Panc1 (cell line): ENCODE data around the gene EHD2. TPM values are rescaled to one million over a fixed set of nuclear protein-coding genes. Genes with fewer than 3 reads are reported as not detected.
"Not testable (repeated sequence)": the region's sequence is repeated elsewhere in the genome, so short reads cannot be mapped to it uniquely, and the experiment has no call there.

ENCODE experiments used
- ATAC-seq: fragments of 200-7000 bp; cut with Tn5 transposase; 2 replicates; pipeline ENCODE4 v1.9.1; 2020; ENCODE audit warnings: mild to moderate bottlenecking, moderate library complexity
- BruUV-seq: library from RNA; stranded (reverse); fragments of 400-500 nt; replicated peaks from 2 replicates; lab custom pipeline; 2021; lab: Mats Ljungman, UMichigan
- CTCF ChIA-PET: fragments of 300-600 bp; sonication (Branson Sonifier 250); formaldehyde crosslinking; loops from one replicate; lab custom pipeline; 2022; ENCODE audit warnings: antibody characterized with exemption; lab: Charles Lee
- POLR2A ChIA-PET: fragments of 300-600 bp; sonication (Branson Sonifier 250); formaldehyde crosslinking; loops from one replicate; lab custom pipeline; 2022; ENCODE audit warnings: antibody characterized with exemption; lab: Charles Lee
- DNase-seq: peaks from one replicate; pipeline ENCODE4 v3.0.0-alpha.2; 2010; ENCODE audit warnings: low read depth, low spot score
- H3K27ac ChIP-seq: 2 replicates; pipeline ENCODE4 v1.5.1; 2011; ENCODE audit warnings: mild to moderate bottlenecking, low read length, inconsistent platforms
- H3K27me3 ChIP-seq: fragments of 200-500 bp; sonication (Bioruptor generic); 2 replicates; pipeline ENCODE4 v1.6.0; 2014; ENCODE audit warnings: low read length, inconsistent platforms; ENCODE audit not compliant: control insufficient read depth, insufficient read depth
- H3K36me3 ChIP-seq: fragments of 200-500 bp; sonication (Bioruptor generic); 2 replicates; pipeline ENCODE4 v1.5.1; 2014; ENCODE audit warnings: inconsistent platforms, mild to moderate bottlenecking, low read length, moderate library complexity; ENCODE audit not compliant: control insufficient read depth, insufficient read depth
- H3K4me1 ChIP-seq: 2 replicates; pipeline ENCODE4 v1.5.1; 2011; ENCODE audit warnings: inconsistent platforms, mild to moderate bottlenecking, low read length, moderate library complexity; ENCODE audit not compliant: control insufficient read depth, insufficient read depth
- H3K4me3 ChIP-seq, 2 experiments: 2 replicates each; pipeline ENCODE4 v1.5.1; 2011 to 2012; ENCODE audit warnings: low read depth in 2 of 2, low read length in 2 of 2, mild to moderate bottlenecking in 2 of 2, inconsistent platforms in 1 of 2, moderate library complexity in 1 of 2
- H3K9me3 ChIP-seq: fragments of 200-500 bp; sonication (Bioruptor generic); 2 replicates; pipeline ENCODE4 v1.5.1; 2014; ENCODE audit warnings: low read depth, mild to moderate bottlenecking, inconsistent platforms, low read length, moderate library complexity; ENCODE audit not compliant: control insufficient read depth, insufficient read depth
- POLR2AphosphoS5 ChIP-seq: IDR thresholded peaks from 2 replicates; pipeline ENCODE4 v1.6.1; 2012; ENCODE audit warnings: mild to moderate bottlenecking, low read depth, low read length, moderate library complexity
- SIN3A ChIP-seq: IDR thresholded peaks from 2 replicates; pipeline ENCODE4 v1.6.1; 2012; ENCODE audit warnings: low read depth, mild to moderate bottlenecking, low read length, moderate library complexity, borderline replicate concordance; ENCODE audit not compliant: insufficient read depth
- TCF7L2 ChIP-seq: IDR thresholded peaks from 2 replicates; pipeline ENCODE4 v1.6.1; 2011; ENCODE audit warnings: mild to moderate bottlenecking, low read depth, low read length, inconsistent platforms
- in situ Hi-C: cut with HindIII; loops from 2 replicates; pipeline ENCODE4 v1.10.0; 2016; ENCODE audit warnings: low sequenced_read_pairs, low pct_unique_long_range_greater_than_20kb
- intact Hi-C: fragments of 100-400 bp; cut with micrococcal nuclease; formaldehyde crosslinking; loops from one replicate; pipeline ENCODE4 v1.10.0; 2022; ENCODE audit not compliant: unreplicated experiment
- total RNA-seq: library from RNA; stranded (reverse); gene quantifications from one replicate; pipeline ENCODE4 v1.2.1, GENCODE V29; 2021; ENCODE audit not compliant: unreplicated experiment
- TF ChIP-seq, protein P1 (sequence below), 2 experiments: IDR thresholded peaks; 2 replicates each; pipeline ENCODE4 v1.6.1; 2011 to 2012; ENCODE audit warnings: low read depth in 2 of 2, control low read depth in 1 of 2, low read length in 1 of 2, mild to moderate bottlenecking in 1 of 2, moderate library complexity in 1 of 2; ENCODE audit not compliant: insufficient read depth in 1 of 2
- TF ChIP-seq, protein P2 (sequence below): fragments of 450-650 bp; IDR thresholded peaks from 2 replicates; pipeline ENCODE4 v1.5.1; 2017; ENCODE audit warnings: mild to moderate bottlenecking

EHD2 gene
- total RNA-seq, 1 experiment from 2014 or later, result 41.8 TPM

DNA sequence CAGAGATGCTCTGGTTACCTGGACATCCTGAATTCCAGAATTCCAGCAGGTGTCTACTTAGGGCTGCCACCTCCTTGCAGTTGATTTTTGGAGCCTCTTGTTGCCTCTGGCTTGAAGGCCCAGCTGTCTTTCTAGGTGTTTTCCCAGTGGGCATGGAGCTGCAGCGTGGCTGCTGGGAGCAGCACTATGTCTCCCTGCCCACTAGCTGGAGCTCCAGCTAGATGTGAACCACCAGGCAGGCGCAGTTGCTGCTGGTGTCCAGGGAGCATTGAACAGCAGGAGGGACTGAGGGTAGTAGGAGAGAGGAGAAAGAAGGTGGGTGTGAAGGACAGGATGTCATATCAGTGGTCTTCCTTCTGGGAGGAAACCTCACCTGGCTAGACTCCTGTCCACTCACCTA, 55.4 kb downstream of the EHD2 start:
- intact Hi-C loops (no loop called here), in situ Hi-C loops (no loop called here)
- no peak for DNase-seq
- no TSS peak for BruUV-seq
- ChIA-PET CTCF (no interaction called here), POLR2A (interaction anchor here (0.6 kb wide), 1 partner anchor 452 kb away, joined by 14 read pairs; no protein-coding TSS in a partner anchor)
- H3K4me3 ChIP-seq, result no peak overlapping the region
- H3K9me3 ChIP-seq, result no peaks in the 10 kb centered on the region
- no peaks in the 10 kb centered on the region for H3K36me3 ChIP-seq
- no peaks in the 10 kb centered on the region for H3K27me3 ChIP-seq
- H3K27ac ChIP-seq, result no peak overlapping the region
- TF ChIP-seq, protein P1, sequence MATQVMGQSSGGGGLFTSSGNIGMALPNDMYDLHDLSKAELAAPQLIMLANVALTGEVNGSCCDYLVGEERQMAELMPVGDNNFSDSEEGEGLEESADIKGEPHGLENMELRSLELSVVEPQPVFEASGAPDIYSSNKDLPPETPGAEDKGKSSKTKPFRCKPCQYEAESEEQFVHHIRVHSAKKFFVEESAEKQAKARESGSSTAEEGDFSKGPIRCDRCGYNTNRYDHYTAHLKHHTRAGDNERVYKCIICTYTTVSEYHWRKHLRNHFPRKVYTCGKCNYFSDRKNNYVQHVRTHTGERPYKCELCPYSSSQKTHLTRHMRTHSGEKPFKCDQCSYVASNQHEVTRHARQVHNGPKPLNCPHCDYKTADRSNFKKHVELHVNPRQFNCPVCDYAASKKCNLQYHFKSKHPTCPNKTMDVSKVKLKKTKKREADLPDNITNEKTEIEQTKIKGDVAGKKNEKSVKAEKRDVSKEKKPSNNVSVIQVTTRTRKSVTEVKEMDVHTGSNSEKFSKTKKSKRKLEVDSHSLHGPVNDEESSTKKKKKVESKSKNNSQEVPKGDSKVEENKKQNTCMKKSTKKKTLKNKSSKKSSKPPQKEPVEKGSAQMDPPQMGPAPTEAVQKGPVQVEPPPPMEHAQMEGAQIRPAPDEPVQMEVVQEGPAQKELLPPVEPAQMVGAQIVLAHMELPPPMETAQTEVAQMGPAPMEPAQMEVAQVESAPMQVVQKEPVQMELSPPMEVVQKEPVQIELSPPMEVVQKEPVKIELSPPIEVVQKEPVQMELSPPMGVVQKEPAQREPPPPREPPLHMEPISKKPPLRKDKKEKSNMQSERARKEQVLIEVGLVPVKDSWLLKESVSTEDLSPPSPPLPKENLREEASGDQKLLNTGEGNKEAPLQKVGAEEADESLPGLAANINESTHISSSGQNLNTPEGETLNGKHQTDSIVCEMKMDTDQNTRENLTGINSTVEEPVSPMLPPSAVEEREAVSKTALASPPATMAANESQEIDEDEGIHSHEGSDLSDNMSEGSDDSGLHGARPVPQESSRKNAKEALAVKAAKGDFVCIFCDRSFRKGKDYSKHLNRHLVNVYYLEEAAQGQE (IDR thresholded peaks at IDR 0.05; ENCODE audit: insufficient read depth in 1 of 2, low read depth in 2 of 2, low read length in 1 of 2), result no peak
- TF ChIP-seq POLR2AphosphoS5 (no peak), SIN3A (no peak), TCF7L2 (no peak)
- TF ChIP-seq, protein P2, sequence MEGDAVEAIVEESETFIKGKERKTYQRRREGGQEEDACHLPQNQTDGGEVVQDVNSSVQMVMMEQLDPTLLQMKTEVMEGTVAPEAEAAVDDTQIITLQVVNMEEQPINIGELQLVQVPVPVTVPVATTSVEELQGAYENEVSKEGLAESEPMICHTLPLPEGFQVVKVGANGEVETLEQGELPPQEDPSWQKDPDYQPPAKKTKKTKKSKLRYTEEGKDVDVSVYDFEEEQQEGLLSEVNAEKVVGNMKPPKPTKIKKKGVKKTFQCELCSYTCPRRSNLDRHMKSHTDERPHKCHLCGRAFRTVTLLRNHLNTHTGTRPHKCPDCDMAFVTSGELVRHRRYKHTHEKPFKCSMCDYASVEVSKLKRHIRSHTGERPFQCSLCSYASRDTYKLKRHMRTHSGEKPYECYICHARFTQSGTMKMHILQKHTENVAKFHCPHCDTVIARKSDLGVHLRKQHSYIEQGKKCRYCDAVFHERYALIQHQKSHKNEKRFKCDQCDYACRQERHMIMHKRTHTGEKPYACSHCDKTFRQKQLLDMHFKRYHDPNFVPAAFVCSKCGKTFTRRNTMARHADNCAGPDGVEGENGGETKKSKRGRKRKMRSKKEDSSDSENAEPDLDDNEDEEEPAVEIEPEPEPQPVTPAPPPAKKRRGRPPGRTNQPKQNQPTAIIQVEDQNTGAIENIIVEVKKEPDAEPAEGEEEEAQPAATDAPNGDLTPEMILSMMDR, result no peak
- no peak for ATAC-seq
- no peaks in the 10 kb centered on the region for H3K4me1 ChIP-seq

DNA sequence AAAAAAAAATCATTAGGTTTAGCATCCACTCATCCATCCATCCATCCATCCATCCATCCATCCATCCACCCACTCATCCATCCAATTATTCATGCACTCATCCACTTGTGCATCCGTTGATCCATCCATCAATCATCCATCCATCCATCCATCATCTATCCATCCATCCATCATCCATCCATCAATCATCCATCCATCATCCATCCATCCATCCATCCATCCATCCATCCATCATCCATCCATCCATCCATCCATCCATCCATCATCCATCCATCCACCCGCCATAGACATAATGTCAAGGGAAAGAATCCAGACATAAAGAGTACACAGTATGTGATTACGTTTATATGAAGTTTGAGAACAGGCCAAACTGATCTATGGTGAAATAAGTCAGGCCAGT, 56.3 kb downstream of the EHD2 start:
- ATAC-seq (no peak), DNase-seq (no peak)
- H3K27me3 ChIP-seq, result no peaks in the 10 kb centered on the region
- H3K27ac ChIP-seq, result no peak overlapping the region
- POLR2A ChIA-PET, result no interaction called here
- in situ Hi-C loops (no loop called here), intact Hi-C loops (no loop called here)
- CTCF ChIA-PET, result interaction anchor here (0.7 kb wide), 1 partner anchor 18 kb away, joined by 6 read pairs; no protein-coding TSS in a partner anchor
- H3K4me3 ChIP-seq, result no peak overlapping the region
- BruUV-seq, result no TSS peak
- no peaks in the 10 kb centered on the region for H3K36me3 ChIP-seq
- H3K9me3 ChIP-seq, result no peaks in the 10 kb centered on the region
- H3K4me1 ChIP-seq, result no peaks in the 10 kb centered on the region
- TF ChIP-seq TCF7L2 (no peak), POLR2AphosphoS5 (no peak), SIN3A (no peak)
- TF ChIP-seq, protein P2, result no peak
- TF ChIP-seq, protein P1 (IDR thresholded peaks at IDR 0.05; ENCODE audit: insufficient read depth in 1 of 2, low read depth in 2 of 2, low read length in 1 of 2), result no peak

DNA sequence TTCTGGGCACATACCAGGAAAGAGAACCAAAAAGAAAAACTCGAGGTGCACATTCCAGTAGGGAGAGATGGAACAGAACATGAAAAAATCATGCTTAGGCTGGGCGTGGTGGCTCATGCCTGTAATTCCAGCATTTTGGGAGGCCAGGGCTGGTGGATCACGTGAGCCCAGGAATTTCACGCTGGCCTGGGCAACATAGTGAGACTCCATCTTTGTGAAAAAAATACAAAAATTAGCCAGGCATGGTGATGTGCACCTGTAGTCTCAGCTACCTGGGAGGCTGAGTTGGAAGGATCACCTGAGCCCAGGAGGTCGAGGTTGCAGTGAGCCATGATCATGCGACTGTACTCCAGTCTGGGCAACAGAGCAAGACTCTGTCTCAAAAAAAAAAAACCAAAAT, 58.1 kb downstream of the EHD2 start:
- ATAC-seq, DNase-seq, CTCF ChIA-PET, BruUV-seq, POLR2A ChIA-PET, H3K9me3 ChIP-seq, H3K4me1 ChIP-seq, H3K36me3 ChIP-seq, H3K27me3 ChIP-seq, H3K4me3 ChIP-seq, in situ Hi-C loops, H3K27ac ChIP-seq, intact Hi-C loops: not testable (repeated sequence)
